ENCODE data around the gene UNC45A.

- no peak for TF ChIP-seq CTCF (tag by site-specific recombination; IDR thresholded peaks at IDR 0.05)
- no peak for TF ChIP-seq ZNF184 (tag by site-specific recombination; IDR thresholded peaks at IDR 0.05)
- no peak for TF ChIP-seq REPIN1 (tag by site-specific recombination; IDR thresholded peaks at IDR 0.05; ENCODE audit: low read depth)
Observed at GRCh38 chr15:90952901-90953677, 18.0 kb downstream of the UNC45A start.
